Skeletal muscle cell (primary cell): ENCODE results near the gene PRAC1.

ENCODE experiments used
- DNase-seq: peaks from one replicate; pipeline ENCODE4 v3.0.0-alpha.2; 2010; ENCODE audit warnings: low read depth
- H3K4me3 ChIP-seq: 2 replicates; pipeline ENCODE4 v1.5.1; 2011; ENCODE audit warnings: low read depth, mild to moderate bottlenecking, control low read depth, low read length, moderate library complexity

PRAC1 gene

DNA sequence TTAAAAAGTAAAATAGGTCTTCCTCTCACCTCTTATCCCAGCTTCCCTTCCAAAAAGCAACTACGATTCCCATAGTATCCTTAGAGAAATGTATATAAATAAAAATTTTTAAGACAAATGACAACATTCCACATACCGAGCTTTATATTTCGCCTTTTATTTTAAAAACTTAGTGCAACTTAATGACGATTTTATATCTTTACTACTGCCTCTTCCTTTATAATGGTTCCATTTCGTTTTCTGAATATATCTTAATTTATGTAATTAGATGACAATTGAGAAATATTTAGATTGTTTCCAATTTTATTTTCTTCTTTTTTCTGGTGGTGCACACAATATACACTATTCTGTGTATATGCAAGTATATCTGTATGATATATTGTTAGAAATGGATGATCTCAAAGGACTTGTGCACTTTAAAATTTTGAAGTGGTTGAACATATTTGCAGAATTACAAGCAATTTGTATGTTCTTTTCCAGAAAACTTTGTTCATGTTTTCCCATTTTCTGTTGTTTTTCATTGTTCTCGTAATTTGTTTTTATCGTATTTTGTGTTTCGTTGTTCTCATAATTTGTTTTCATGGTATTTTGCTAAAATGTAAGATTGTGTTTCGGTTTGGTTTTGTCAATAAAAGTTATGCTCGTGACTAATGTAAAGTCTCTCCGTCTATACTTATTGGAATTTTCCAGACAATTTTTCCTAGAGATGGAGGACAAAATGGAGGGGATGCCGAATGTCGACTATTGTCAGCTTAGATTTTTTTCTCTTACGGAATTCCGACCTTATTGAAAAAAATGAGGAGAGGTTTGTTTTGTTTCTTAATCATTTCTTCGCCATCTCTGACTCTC, 26.6 kb upstream of the PRAC1 start:
- no peak for DNase-seq
- no peak overlapping the region for H3K4me3 ChIP-seq

DNA sequence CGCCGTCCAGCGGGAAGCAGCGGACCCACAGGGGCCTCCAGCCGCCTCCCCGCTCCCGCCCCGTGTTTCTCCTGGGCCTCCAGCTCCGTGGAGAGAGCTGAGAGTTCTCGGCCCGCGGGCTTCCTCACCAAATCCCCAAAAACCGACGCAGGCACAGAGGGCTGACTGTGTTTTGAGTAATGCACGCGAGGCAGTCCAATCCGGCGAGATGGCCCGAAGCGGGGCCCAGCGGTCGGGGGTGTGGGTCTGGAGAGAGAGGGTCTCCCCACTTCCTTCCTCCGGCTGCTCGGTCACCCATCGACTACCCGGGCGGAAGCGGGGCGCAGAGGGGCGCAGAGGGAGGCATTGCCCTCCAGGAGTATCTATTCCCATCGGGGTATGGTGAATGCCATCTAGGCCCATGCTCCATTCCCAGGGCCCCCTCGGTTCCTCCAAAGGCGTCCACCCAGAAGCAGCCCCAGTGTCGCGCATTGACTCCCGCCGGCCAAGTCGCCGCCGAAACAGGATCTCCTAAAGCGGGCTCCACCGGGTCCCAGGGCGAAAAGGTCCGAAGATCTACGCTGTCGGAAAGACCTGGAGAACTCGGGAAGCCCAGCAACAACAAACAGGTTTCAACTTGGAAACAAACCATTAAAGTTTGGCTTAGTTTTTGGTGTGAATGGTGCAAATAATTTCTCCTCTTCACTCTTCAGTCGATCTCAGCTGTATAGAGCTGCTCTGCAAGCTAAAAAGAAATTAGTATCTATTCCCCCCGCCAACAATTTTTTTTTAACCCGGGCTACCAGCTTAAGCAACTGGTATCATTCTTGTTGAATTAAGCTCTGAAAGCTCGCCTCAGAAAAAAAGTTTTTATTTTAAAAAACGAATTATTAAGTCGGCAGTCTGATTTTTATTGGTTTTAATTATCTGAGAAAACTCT, 25.4 kb upstream of the PRAC1 start:
- DNase-seq: no peak
- H3K4me3 ChIP-seq: no peak overlapping the region

GRCh38 chr17:48746916-48747444, 24.7 kb upstream of the PRAC1 start:
- no peak for DNase-seq

GRCh38 chr17:48745381-48746275, 23.3 kb upstream of the PRAC1 start:
- H3K4me3 ChIP-seq: no peak overlapping the region
- no peak for DNase-seq

More at GRCh38 chr17:48746916-48747444, 24.7 kb upstream of the PRAC1 start:
- H3K4me3 ChIP-seq: no peak overlapping the region

- no peak overlapping the region for H3K4me3 ChIP-seq
- no peak for DNase-seq
These were observed 18.2 kb upstream of the PRAC1 start for GRCh38 chr17:48740537-48740936.

GRCh38 chr17:48738803-48739526, 16.6 kb upstream of the PRAC1 start:
- DNase-seq: no peak
- H3K4me3 ChIP-seq: no peak overlapping the region

- DNase-seq: no peak
- no peak overlapping the region for H3K4me3 ChIP-seq
These were observed 16.1 kb upstream of the PRAC1 start for GRCh38 chr17:48738424-48738802.

GRCh38 chr17:48737330-48738043, 15.2 kb upstream of the PRAC1 start:
- no peak overlapping the region for H3K4me3 ChIP-seq
- no peak for DNase-seq

DNA sequence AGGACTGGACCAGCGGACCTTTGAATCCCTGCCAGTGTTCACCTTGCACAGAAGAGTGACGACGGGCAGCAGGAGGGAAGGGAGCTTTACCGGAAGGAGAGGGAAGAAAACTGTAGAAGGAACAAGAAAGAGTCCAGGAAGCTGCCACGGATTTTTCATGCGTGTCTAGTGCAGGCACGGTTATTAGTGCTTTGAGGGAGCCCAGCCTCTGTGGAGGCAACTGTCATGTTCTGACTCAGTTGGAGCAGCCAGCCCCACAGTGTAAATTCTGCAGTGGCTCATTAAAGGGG, 12.7 kb upstream of the PRAC1 start:
- DNase-seq: no peak
- no peak overlapping the region for H3K4me3 ChIP-seq

DNA sequence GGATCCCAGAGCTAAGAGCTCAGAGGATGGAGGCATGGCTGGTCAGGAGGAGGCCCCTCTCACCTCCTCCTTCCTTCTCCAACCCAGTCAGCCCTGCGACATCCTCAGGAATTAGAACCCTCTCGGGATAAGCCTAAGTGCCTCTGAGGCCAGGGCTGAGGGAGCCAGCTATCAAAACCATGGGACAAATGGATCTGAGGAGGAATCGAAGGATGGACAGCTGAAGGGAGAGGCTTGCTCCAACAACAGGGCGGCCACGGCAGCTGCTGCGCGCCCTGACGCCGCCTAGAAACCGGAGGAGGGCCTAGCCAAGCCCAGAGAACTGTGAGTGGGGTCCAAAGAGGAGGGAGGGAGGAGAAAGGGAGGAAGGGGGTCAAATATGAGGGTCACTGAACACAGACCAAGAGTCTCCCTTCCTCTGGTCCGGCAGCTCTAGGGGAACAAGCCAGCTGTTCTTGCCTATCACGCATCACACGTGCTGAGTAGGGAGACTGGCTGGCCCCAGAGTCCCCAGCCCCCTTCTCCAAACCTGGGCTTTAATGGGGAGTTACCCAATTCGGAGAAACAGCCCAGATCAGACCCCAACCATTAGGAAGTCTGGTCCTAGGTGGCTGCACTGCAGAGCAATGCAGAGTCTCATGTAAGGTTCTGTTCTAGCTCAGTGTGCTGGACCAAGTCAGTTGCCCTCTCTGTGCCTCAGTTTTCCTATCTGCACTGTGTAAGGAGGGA, 12.2 kb upstream of the PRAC1 start:
- H3K4me3 ChIP-seq: no peak overlapping the region
- DNase-seq: no peak

GRCh38 chr17:48733632-48734328, 11.5 kb upstream of the PRAC1 start:
- no peak overlapping the region for H3K4me3 ChIP-seq
- no peak for DNase-seq

- no peak overlapping the region for H3K4me3 ChIP-seq
- DNase-seq: no peak
These were observed 10.6 kb upstream of the PRAC1 start for GRCh38 chr17:48732688-48733629.

GRCh38 chr17:48731355-48731754, 9.0 kb upstream of the PRAC1 start:
- H3K4me3 ChIP-seq: no peak overlapping the region
- DNase-seq: no peak

- no peak overlapping the region for H3K4me3 ChIP-seq
These were observed 7.9 kb upstream of the PRAC1 start for GRCh38 chr17:48730240-48730550.

GRCh38 chr17:48729335-48730239, 7.3 kb upstream of the PRAC1 start:
- H3K4me3 ChIP-seq: no peak overlapping the region

More at GRCh38 chr17:48730240-48730550, 7.9 kb upstream of the PRAC1 start:
- no peak for DNase-seq

More at GRCh38 chr17:48729335-48730239, 7.3 kb upstream of the PRAC1 start:
- no peak for DNase-seq
